NK-92 (cell line): ENCODE data around the gene PPP3CA.

Experiments
- DNase-seq: peaks from one replicate; lab custom pipeline; 2025; ENCODE audit not compliant: unreplicated experiment; lab: John Stamatoyannopoulos, UW

The PPP3CA gene

GRCh38 chr4:101065935-101066485 lies 281.3 kb downstream of the PPP3CA start:
- no peak for DNase-seq

GRCh38 chr4:101065346-101065745 lies 282.0 kb downstream of the PPP3CA start:
- DNase-seq, result no peak

- DNase-seq, result no peak
Measured at GRCh38 chr4:101064541-101065180, 282.7 kb downstream of the PPP3CA start.

GRCh38 chr4:101055392-101055791 lies 291.9 kb downstream of the PPP3CA start:
- no peak for DNase-seq

GRCh38 chr4:101050837-101051205 lies 296.5 kb downstream of the PPP3CA start:
- DNase-seq, result no peak

- DNase-seq, result no peak
Measured at GRCh38 chr4:101050088-101050836, 297.1 kb downstream of the PPP3CA start.

GRCh38 chr4:101049549-101050001 lies 297.8 kb downstream of the PPP3CA start:
- DNase-seq, result no peak

- DNase-seq, result no peak
Measured at GRCh38 chr4:101044766-101045165, 302.6 kb downstream of the PPP3CA start.

- DNase-seq, result no peak
Measured at GRCh38 chr4:101042847-101043246, 304.5 kb downstream of the PPP3CA start.

GRCh38 chr4:101040776-101041175 lies 306.6 kb downstream of the PPP3CA start:
- DNase-seq, result no peak

GRCh38 chr4:101039367-101039766 lies 308.0 kb downstream of the PPP3CA start:
- DNase-seq, result no peak

GRCh38 chr4:101037938-101038413 lies 309.4 kb downstream of the PPP3CA start:
- no peak for DNase-seq

- DNase-seq, result no peak
Measured at GRCh38 chr4:101037249-101037648, 310.1 kb downstream of the PPP3CA start.

- DNase-seq, result no peak
Measured at GRCh38 chr4:101035487-101035886, 311.8 kb downstream of the PPP3CA start.

GRCh38 chr4:101033986-101034385 lies 313.3 kb downstream of the PPP3CA start:
- DNase-seq, result no peak

- DNase-seq, result no peak
Measured at GRCh38 chr4:101032541-101032940, 314.8 kb downstream of the PPP3CA start.

GRCh38 chr4:101031971-101032370 lies 315.4 kb downstream of the PPP3CA start:
- DNase-seq, result no peak

- DNase-seq, result no peak
Measured at GRCh38 chr4:101028886-101029285, 318.4 kb downstream of the PPP3CA start.

- no peak for DNase-seq
Measured at GRCh38 chr4:101027721-101028120, 319.6 kb downstream of the PPP3CA start.

GRCh38 chr4:101025755-101026154 lies 321.6 kb downstream of the PPP3CA start:
- no peak for DNase-seq

- DNase-seq, result no peak
Measured at GRCh38 chr4:101022151-101023024, 324.9 kb downstream of the PPP3CA start.
